Gastroesophageal sphincter (tissue), 4 donors: ENCODE results near the gene TBC1D24. TPM values are rescaled to one million over a fixed set of nuclear protein-coding genes. Genes with fewer than 3 reads are reported as not detected.

ENCODE experiments used
- ATAC-seq: fragments of 150-250 bp; one replicate; pipeline ENCODE4 v1.9.1; 2016; ENCODE audit warnings: mild to moderate bottlenecking, moderate library complexity
- H3K27ac ChIP-seq, 4 donors: fragments of 200-600 bp; sonication (generic) in 3 of 4; 1 replicate in 3 of 4; 2 replicates in 1 of 4; pipeline ENCODE4 v1.5.1; 2016 to 2019
- H3K27me3 ChIP-seq: fragments of 200-600 bp; sonication (generic); one replicate; pipeline ENCODE4 v1.5.1; 2019
- H3K36me3 ChIP-seq, 2 donors: fragments of 200-600 bp; sonication (generic); one replicate each; pipeline ENCODE4 v1.5.1; 2019; ENCODE audit warnings: control low read depth in 1 of 2
- H3K4me1 ChIP-seq, 3 donors: fragments of 200-600 bp; sonication (generic); 1 replicate in 2 of 3; 2 replicates in 1 of 3; pipeline ENCODE4 v1.5.1; 2016 to 2019; ENCODE audit warnings: control low read depth in 2 of 3
- H3K4me3 ChIP-seq, 2 donors: fragments of 200-600 bp; sonication (generic); one replicate each; pipeline ENCODE4 v1.5.1; 2019; ENCODE audit warnings: mild to moderate bottlenecking in 1 of 2, moderate library complexity in 1 of 2
- H3K9me3 ChIP-seq, 3 donors: fragments of 200-600 bp; sonication (generic); one replicate each; pipeline ENCODE4 v1.5.1; 2017 to 2019; ENCODE audit warnings: control low read depth in 2 of 3
- CTCF ChIP-seq, 4 experiments: fragments of 200-600 bp in 2 of 4; fragments of 450-650 bp in 2 of 4; sonication (generic) in 1 of 4; IDR thresholded peaks; one replicate each; pipeline ENCODE4 v1.5.1; 2017 to 2019; ENCODE audit warnings: antibody characterized with exemption in 4 of 4, mild to moderate bottlenecking in 2 of 4, moderate library complexity in 2 of 4
- EP300 ChIP-seq: sonication (generic); formaldehyde crosslinking; IDR thresholded peaks from one replicate; pipeline ENCODE4 v1.6.1; 2017; ENCODE audit warnings: antibody characterized with exemption, mild to moderate bottlenecking
- POLR2A ChIP-seq, 2 donors: fragments of 450-650 bp; IDR thresholded peaks; one replicate each; pipeline ENCODE4 v1.6.1; 2017; ENCODE audit warnings: antibody characterized with exemption in 2 of 2, mild to moderate bottlenecking in 2 of 2, moderate library complexity in 1 of 2
- POLR2AphosphoS5 ChIP-seq: sonication (generic); formaldehyde crosslinking; IDR thresholded peaks from one replicate; pipeline ENCODE4 v1.6.1; 2017; ENCODE audit warnings: antibody characterized with exemption
- WGBS, 2 donors: methylation state at CpG; one replicate each; pipeline ENCODE4 v1.1.5; 2018; ENCODE audit warnings: low coverage in 1 of 2; 5-methylcytosine and 5-hydroxymethylcytosine counted together
- total RNA-seq, 4 donors: library from RNA; depleted of rRNA; stranded (reverse); fragments of >200 nt; gene quantifications; one replicate each; pipeline ENCODE4 v1.1.0, GENCODE V29; 2016

Gene TBC1D24
- total RNA-seq, 4 donors from 2014 or later, result 6.2 to 18.4 (median 14.2) TPM

DNA sequence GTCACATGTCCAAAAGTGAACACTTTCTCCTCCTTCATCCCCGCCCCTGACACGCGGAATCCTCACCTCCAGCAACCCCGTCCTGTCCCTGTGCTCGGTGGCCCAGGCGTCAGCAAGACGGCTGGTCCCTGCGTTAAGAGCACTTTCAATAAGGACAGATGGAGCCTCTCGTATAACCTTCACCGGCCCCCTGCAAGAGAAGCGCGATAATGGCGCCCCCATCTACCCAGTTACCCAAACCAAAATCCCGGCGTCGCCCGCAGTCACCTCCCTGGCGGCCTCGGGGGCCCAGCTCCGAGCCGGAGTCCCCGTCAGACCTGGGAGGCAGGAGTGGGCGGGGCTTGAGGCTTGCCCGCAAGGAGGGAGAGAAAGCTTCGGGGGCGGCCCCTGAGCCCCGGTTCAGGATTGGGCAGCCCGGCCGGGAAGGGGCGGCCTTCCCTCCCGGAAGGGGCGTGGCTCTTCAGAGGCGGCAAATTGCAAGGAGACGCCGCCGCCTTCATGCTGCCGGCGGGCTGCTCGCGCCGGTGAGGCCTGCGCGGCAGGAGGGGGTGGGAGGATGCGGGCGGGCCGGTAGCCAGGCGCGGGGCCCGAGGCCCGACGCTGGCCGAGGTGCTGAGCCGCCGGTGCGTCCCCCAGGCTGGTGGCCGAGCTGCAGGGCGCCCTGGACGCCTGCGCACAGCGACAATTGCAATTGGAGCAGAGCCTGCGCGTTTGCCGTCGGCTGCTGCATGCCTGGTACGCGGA, 15.1 kb upstream of the TBC1D24 start, which contains the start of gene TEDC2:
TEDC2 (plus strand) TSS at position 463 of the 744 bp plus-strand sequence; CDS start at position 499, 36 bp downstream.
- WGBS, 2 donors, result 0% methylated on average over 2 of the region's 66 CpGs; no CpG with 5 or more reads in 1 of the 2 donors
- H3K4me1 ChIP-seq, result peaks cover 0 to 18% (median 9%) of the 10 kb centered on the region in 3 donors
- H3K27ac ChIP-seq, result peak within 1 kb of the TSS in 3 of 4 donors; percentile 45 to 56 (median 55)
- TF ChIP-seq EP300 (no peak), POLR2AphosphoS5 (peak; percentile 26)
- H3K4me3 ChIP-seq, result peak within 1 kb of the TSS; percentile 39 to 59
- H3K36me3 ChIP-seq, result peaks cover 0 to 16% of the 10 kb centered on the region in 2 donors
- no peaks in the 10 kb centered on the region for H3K9me3 ChIP-seq
- ATAC-seq, result peak; percentile 98
- H3K27me3 ChIP-seq, result no peaks in the 10 kb centered on the region

DNA sequence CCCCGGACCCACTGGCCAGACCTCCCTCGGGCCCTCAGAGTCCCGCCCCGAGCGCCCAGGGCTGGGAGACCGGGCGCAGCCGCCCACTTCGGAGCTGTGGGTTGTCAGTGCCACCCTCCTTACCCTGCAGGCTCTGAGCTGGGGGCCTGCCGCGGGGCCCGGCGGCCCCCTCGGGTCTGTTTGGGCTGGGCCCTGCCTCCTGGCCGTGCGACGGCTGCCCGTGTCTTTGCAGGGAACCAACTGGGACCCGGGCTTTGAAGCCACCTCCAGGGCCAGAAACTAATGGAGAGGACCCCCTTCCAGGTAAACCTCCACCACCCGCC, 14.6 kb upstream of the TBC1D24 start:
- H3K27ac ChIP-seq, result peak overlapping the region in 1 of 4 donors; percentile 56
- no peak for TF ChIP-seq CTCF (IDR thresholded peaks at IDR 0.05)
- TF ChIP-seq POLR2A (IDR thresholded peaks at IDR 0.05), result no peak
- TF ChIP-seq EP300, result no peak
- no peak for TF ChIP-seq POLR2AphosphoS5
- H3K27me3 ChIP-seq, result no peaks in the 10 kb centered on the region
- no peaks in the 10 kb centered on the region for H3K9me3 ChIP-seq
- no peak for ATAC-seq
- peak overlapping the region; percentile 39 to 59 for H3K4me3 ChIP-seq
- H3K36me3 ChIP-seq, result peaks cover 0 to 15% of the 10 kb centered on the region in 2 donors
- no CpG with 5 or more reads among the region's 20 CpGs for WGBS, 2 donors
- H3K4me1 ChIP-seq, result peaks cover 0 to 18% (median 9%) of the 10 kb centered on the region in 3 donors

GRCh38 chr16:2460916-2461315, 14.0 kb upstream of the TBC1D24 start:
- ATAC-seq, result no peak
- no peaks in the 10 kb centered on the region for H3K9me3 ChIP-seq
- H3K27ac ChIP-seq, result no peak overlapping the region
- WGBS, 2 donors, result no CpG with 5 or more reads among the region's 13 CpGs
- peaks cover 0 to 18% (median 9%) of the 10 kb centered on the region in 3 donors for H3K4me1 ChIP-seq
- TF ChIP-seq POLR2AphosphoS5, result no peak
- TF ChIP-seq CTCF (IDR thresholded peaks at IDR 0.05), result no peak
- H3K4me3 ChIP-seq, result no peak overlapping the region
- no peaks in the 10 kb centered on the region for H3K27me3 ChIP-seq
- H3K36me3 ChIP-seq, result peaks cover 0 to 12% of the 10 kb centered on the region in 2 donors

GRCh38 chr16:2462031-2462866, 12.7 kb upstream of the TBC1D24 start:
- H3K27me3 ChIP-seq, result peaks cover 3% of the 10 kb centered on the region
- no CpG with 5 or more reads among the region's 23 CpGs for WGBS, 2 donors
- H3K36me3 ChIP-seq, result no peaks in the 10 kb centered on the region
- no peak overlapping the region for H3K27ac ChIP-seq
- no peaks in the 10 kb centered on the region for H3K9me3 ChIP-seq
- H3K4me1 ChIP-seq, result peaks cover 0 to 20% (median 9%) of the 10 kb centered on the region in 3 donors
- ATAC-seq, result no peak
- H3K4me3 ChIP-seq, result no peak overlapping the region
- TF ChIP-seq POLR2AphosphoS5, result no peak
- TF ChIP-seq EP300, result no peak
- no peak for TF ChIP-seq CTCF (IDR thresholded peaks at IDR 0.05)
- no peak for TF ChIP-seq POLR2A (IDR thresholded peaks at IDR 0.05)

- Histone ChIP-seq H3K4me3 (no peak overlapping the region), H3K36me3 (no peaks in the 10 kb centered on the region), H3K27ac (no peak overlapping the region), H3K27me3 (peaks cover 23% of the 10 kb centered on the region), H3K4me1 (peaks cover 0 to 34% (median 20%) of the 10 kb centered on the region in 3 donors), H3K9me3 (no peaks in the 10 kb centered on the region)
- 40 to 50% methylated on average over 1 to 2 of the region's 12 CpGs for WGBS, 2 donors
- no peak for ATAC-seq
- TF ChIP-seq EP300 (no peak), POLR2A (IDR thresholded peaks at IDR 0.05) (no peak)
Measured at GRCh38 chr16:2464333-2464732, 10.6 kb upstream of the TBC1D24 start.
